Common myeloid progenitor, CD34-positive (primary cell): ENCODE data around the gene OLFML1.

Experiments used
- CTCF ChIA-PET: fragments of 350-600 bp; sonication (Branson Sonifier 250); formaldehyde crosslinking; loops from one replicate; lab custom pipeline; 2021; ENCODE audit warnings: antibody characterized with exemption; lab: Charles Lee
- POLR2A ChIA-PET: fragments of 350-600 bp; sonication (Branson Sonifier 250); formaldehyde crosslinking; loops from one replicate; lab custom pipeline; 2021; ENCODE audit warnings: antibody characterized with exemption; lab: Charles Lee
- DNase-seq, 3 donors: peaks; one replicate each; pipeline versions ENCODE4 v3.0.0 to v3.0.0-alpha.2; 2013
- H3K27ac ChIP-seq, 2 experiments: 1 replicate in 1 of 2; 2 replicates in 1 of 2; pipeline ENCODE4 v1.7.0; 2013; ENCODE audit warnings: inconsistent platforms in 2 of 2, low read length in 2 of 2, mild to moderate bottlenecking in 2 of 2, low read depth in 1 of 2, moderate library complexity in 1 of 2; ENCODE audit not compliant: severe bottlenecking in 2 of 2, insufficient read depth in 1 of 2, poor library complexity in 1 of 2
- H3K27me3 ChIP-seq, 5 experiments: replicated peaks in 2 of 5; 1 replicate in 3 of 5; 2 replicates in 2 of 5; pipeline versions ENCODE4 v1.6.1 to v1.7.0; 2013; ENCODE audit warnings: low read length in 4 of 5, mild to moderate bottlenecking in 2 of 5, moderate library complexity in 2 of 5, inconsistent platforms in 1 of 5; ENCODE audit not compliant: insufficient read depth in 5 of 5, control insufficient read depth in 4 of 5
- H3K36me3 ChIP-seq, 4 experiments: 1 replicate in 2 of 4; 2 replicates in 2 of 4; pipeline versions ENCODE4 v1.6.1 to v1.7.0; 2013; ENCODE audit warnings: low read length in 3 of 4, control low read depth in 1 of 4, mild to moderate bottlenecking in 1 of 4; ENCODE audit not compliant: control insufficient read depth in 4 of 4, insufficient read depth in 4 of 4
- H3K4me1 ChIP-seq, 4 experiments: 1 replicate in 3 of 4; 2 replicates in 1 of 4; pipeline versions ENCODE4 v1.6.1 to v1.7.1; 2013; ENCODE audit warnings: low read length in 3 of 4, mild to moderate bottlenecking in 3 of 4, control low read depth in 1 of 4, inconsistent platforms in 1 of 4, moderate library complexity in 1 of 4; ENCODE audit not compliant: control insufficient read depth in 4 of 4, insufficient read depth in 4 of 4; ENCODE audit errors: control extremely low read depth in 1 of 4
- H3K4me3 ChIP-seq, 7 experiments: 1 replicate in 4 of 7; 2 replicates in 3 of 7; pipeline versions ENCODE4 v1.5.1 to v1.7.0; 2013; ENCODE audit warnings: mild to moderate bottlenecking in 7 of 7, low read length in 6 of 7, moderate library complexity in 6 of 7, inconsistent platforms in 2 of 7, low read depth in 2 of 7, control low read depth in 1 of 7; ENCODE audit not compliant: insufficient read depth in 4 of 7, control insufficient read depth in 1 of 7; ENCODE audit errors: extremely low read depth in 1 of 7
- H3K9me3 ChIP-seq, 5 experiments: 1 replicate in 4 of 5; 2 replicates in 1 of 5; pipeline versions ENCODE4 v1.6.1 to v1.7.1; 2013; ENCODE audit warnings: low read length in 4 of 5, mild to moderate bottlenecking in 2 of 5, inconsistent platforms in 1 of 5, low read depth in 1 of 5, moderate library complexity in 1 of 5; ENCODE audit not compliant: control insufficient read depth in 4 of 5, insufficient read depth in 2 of 5; ENCODE audit errors: control extremely low read depth in 1 of 5
- WGBS: methylation state at CpG from one replicate; pipeline ENCODE4 v1.1.5; 2013; ENCODE audit not compliant: insufficient coverage; 5-methylcytosine and 5-hydroxymethylcytosine counted together

Gene OLFML1

GRCh38 chr11:7527029-7527428 lies 41.7 kb downstream of the OLFML1 start:
- POLR2A ChIA-PET: no interaction called here
- 14% methylated on average over 1 of the region's 1 CpG for WGBS
- H3K4me3 ChIP-seq: no peak overlapping the region

GRCh38 chr11:7528514-7529049 lies 43.3 kb downstream of the OLFML1 start:
- Histone ChIP-seq H3K36me3 (no peaks in the 10 kb centered on the region), H3K27ac (no peak overlapping the region), H3K27me3 (peaks cover 0 to 6% (median 0%) of the 10 kb centered on the region in 5 experiments), H3K9me3 (no peaks in the 10 kb centered on the region), H3K4me3 (no peak overlapping the region), H3K4me1 (no peaks in the 10 kb centered on the region)
- ChIA-PET CTCF (interaction anchor here (1.0 kb wide), 1 partner anchor 14 kb away, joined by 3 read pairs; no protein-coding TSS in a partner anchor), POLR2A (no interaction called here)
- no peak for DNase-seq
- WGBS: 100% methylated on average over 3 of the region's 4 CpGs

More at GRCh38 chr11:7527029-7527428, 41.7 kb downstream of the OLFML1 start:
- no peak overlapping the region for H3K27ac ChIP-seq
- H3K27me3 ChIP-seq: peaks cover 0 to 7% (median 0%) of the 10 kb centered on the region in 5 experiments
- CTCF ChIA-PET: no interaction called here
- DNase-seq: peak in 1 of 3 donors; percentile 5
- no peaks in the 10 kb centered on the region for H3K36me3 ChIP-seq
- H3K9me3 ChIP-seq: no peaks in the 10 kb centered on the region
- H3K4me1 ChIP-seq: no peaks in the 10 kb centered on the region

DNA sequence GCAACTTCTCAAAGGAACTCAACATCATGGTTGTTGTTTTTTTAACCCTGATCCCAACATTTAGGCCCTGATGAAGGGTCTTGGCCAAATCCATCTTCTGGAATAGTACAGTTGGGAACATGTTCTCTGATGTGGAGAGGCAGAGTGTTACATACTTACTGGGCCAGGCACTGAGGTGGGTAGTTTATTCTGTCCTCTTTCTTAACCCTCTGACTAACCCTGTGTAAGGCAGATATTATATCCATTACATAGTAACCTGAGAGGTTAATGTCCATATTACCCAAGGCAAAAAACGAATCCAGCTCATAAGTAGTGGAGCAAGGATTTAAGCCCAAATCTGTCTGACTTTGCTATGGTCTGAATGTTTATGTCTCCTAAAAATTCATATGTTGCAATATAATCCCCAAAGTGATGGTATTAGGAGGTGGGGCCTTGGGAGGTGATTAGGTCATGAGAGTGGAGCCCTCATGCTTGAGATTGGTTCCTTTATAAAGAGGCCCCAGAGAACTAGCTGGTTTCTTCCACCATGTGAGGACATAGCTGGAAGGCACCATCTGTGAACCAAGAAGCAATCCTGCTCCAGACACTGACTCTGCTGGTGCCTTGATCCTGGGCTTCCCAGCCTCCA lies 44.8 kb downstream of the OLFML1 start:
- no CpG with 5 or more reads among the region's 1 CpG for WGBS
- Histone ChIP-seq H3K4me1 (no peaks in the 10 kb centered on the region), H3K9me3 (no peaks in the 10 kb centered on the region), H3K36me3 (no peaks in the 10 kb centered on the region), H3K4me3 (no peak overlapping the region), H3K27me3 (peaks cover 0 to 9% (median 3%) of the 10 kb centered on the region in 5 experiments), H3K27ac (no peak overlapping the region)
- POLR2A ChIA-PET: interaction anchor here (0.6 to 0.7 kb wide), 2 partner anchors 18 to 1431 kb away, joined by 3 read pairs; no protein-coding TSS in a partner anchor
- CTCF ChIA-PET: interaction anchor here (0.9 to 1.6 kb wide), 2 partner anchors 22 kb away, joined by 3 read pairs; no protein-coding TSS in a partner anchor
- no peak for DNase-seq

- POLR2A ChIA-PET: no interaction called here
- no peaks in the 10 kb centered on the region for H3K9me3 ChIP-seq
- peak in 1 of 3 donors; percentile 11 for DNase-seq
- H3K4me3 ChIP-seq: no peak overlapping the region
- H3K27me3 ChIP-seq: peaks cover 0 to 14% (median 2%) of the 10 kb centered on the region in 5 experiments
- no peak overlapping the region for H3K27ac ChIP-seq
- H3K4me1 ChIP-seq: no peaks in the 10 kb centered on the region
- no peaks in the 10 kb centered on the region for H3K36me3 ChIP-seq
- CTCF ChIA-PET: interaction anchor here (1.6 kb wide), 1 partner anchor 22 kb away, joined by 3 read pairs; no protein-coding TSS in a partner anchor
Observed at GRCh38 chr11:7531011-7531410, 45.7 kb downstream of the OLFML1 start.

DNA sequence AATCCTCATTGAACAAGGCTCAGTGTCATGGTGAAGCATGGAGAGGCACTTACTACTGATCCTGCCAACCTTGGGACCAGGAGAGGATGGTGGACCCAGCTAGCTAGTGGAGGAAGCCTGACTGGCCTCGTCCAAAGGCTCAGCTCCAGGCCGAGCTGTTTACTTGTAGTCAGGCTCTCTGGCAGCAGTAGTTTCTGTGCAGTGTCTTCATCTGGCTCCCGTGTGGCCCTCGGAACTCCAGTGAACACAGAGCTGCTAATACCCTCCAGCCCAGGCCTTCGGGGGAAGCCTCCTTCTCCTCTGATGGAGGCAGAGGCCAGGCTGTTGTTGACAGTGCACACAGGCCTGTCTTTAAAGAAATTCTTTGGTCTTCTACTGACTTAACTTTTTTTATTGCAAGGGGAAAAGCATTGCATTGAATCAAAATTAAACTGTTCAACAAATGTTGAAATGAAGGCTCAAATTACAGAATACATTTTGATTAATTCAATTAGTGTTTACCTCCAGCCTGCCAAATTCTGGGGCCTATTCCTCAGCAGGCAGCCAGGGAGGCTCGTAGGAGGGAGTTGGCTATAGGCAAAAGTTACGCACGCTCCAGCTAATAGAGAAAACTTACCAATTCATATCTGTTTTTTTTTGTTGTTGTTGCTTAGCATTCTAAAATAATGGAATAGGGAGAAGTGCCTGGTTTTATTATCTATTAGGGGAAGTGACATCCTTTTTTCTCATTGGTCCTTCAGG lies 47.3 kb downstream of the OLFML1 start:
- Histone ChIP-seq H3K36me3 (no peaks in the 10 kb centered on the region), H3K9me3 (no peaks in the 10 kb centered on the region), H3K4me1 (no peaks in the 10 kb centered on the region), H3K27ac (no peak overlapping the region), H3K27me3 (peaks cover 3 to 29% (median 11%) of the 10 kb centered on the region in 5 experiments), H3K4me3 (no peak overlapping the region)
- 99% methylated on average over 5 of the region's 8 CpGs for WGBS
- ChIA-PET POLR2A (no interaction called here), CTCF (no interaction called here)
- DNase-seq: no peak

DNA sequence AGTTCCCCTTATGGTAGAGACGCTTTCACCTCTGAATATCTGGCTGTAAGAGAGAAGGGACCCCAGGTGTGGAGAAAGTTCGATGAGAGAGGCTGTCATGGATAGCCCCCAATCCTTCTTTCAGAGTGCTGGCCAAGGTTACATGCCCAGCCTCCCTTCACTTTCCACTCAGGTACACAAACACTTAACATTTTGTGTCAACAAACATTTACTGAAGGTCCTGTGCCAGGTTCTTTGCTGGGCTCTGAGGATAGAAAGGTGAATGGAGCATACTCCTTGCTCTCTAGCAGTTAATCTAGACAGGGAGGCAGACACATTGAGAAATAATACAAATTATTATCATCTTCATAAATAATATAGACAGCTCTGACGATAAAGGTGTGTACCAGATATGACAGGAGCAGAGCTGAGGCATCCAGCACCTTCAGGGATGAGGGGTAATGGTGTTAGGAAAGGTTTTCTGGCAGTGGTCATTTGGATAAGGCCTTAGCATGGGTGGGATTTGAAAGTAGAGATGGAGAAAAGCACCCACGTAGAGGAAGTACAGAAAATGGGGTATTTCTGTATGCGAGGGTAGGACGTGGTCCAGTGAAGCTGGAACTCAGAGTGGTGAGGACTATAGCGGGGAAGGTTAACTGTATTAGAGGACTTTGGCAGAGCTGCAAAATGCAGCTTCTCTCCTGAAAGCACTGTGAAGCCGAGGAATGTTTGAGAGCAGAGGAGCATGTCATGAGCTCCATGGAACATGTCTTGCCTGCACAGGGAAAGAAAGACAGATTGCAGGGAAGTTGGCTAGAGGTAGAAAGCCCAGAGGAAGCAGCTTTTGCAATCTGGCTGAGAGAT lies 48.1 kb downstream of the OLFML1 start:
- WGBS: 91% methylated on average over 6 of the region's 8 CpGs
- CTCF ChIA-PET: interaction anchor here (2.4 kb wide), 1 partner anchor 12 kb away, joined by 7 read pairs; no protein-coding TSS in a partner anchor
- Histone ChIP-seq H3K4me1 (peaks cover 0 to 3% (median 0%) of the 10 kb centered on the region in 4 experiments), H3K36me3 (no peaks in the 10 kb centered on the region), H3K27me3 (peaks cover 3 to 36% (median 16%) of the 10 kb centered on the region in 5 experiments), H3K9me3 (no peaks in the 10 kb centered on the region), H3K4me3 (no peak overlapping the region), H3K27ac (no peak overlapping the region)
- no peak for DNase-seq
- POLR2A ChIA-PET: no interaction called here
